Endothelial cell of umbilical vein (primary cell): ENCODE results near the gene PLEKHS1.

Source experiments
- CTCF ChIP-seq, 2 donors: IDR thresholded peaks; 1 replicate in 1 of 2; 2 replicates in 1 of 2; pipeline ENCODE4 v1.5.1; 2011; ENCODE audit warnings: low read length in 2 of 2, mild to moderate bottlenecking in 2 of 2, moderate library complexity in 2 of 2, control low read depth in 1 of 2, inconsistent platforms in 1 of 2, low read depth in 1 of 2; ENCODE audit not compliant: insufficient read depth in 1 of 2; ENCODE audit errors: extremely low read depth in 1 of 2
- EZH2 ChIP-seq: IDR thresholded peaks from 2 replicates; pipeline ENCODE4 v1.6.1; 2012; ENCODE audit warnings: borderline replicate concordance, low read depth, mild to moderate bottlenecking, moderate library complexity, low read length, inconsistent platforms; ENCODE audit not compliant: severe bottlenecking
- MYC ChIP-seq: IDR thresholded peaks from one replicate; pipeline ENCODE4 v1.6.1; 2011; ENCODE audit warnings: mild to moderate bottlenecking, low read depth, low read length
- POLR2A ChIP-seq: IDR thresholded peaks from 2 replicates; pipeline ENCODE4 v1.6.1; 2012; ENCODE audit warnings: low read depth, mild to moderate bottlenecking, control low read depth, low read length
- POLR2AphosphoS5 ChIP-seq: IDR thresholded peaks from 2 replicates; pipeline ENCODE4 v1.6.1; 2012; ENCODE audit warnings: low read depth, mild to moderate bottlenecking, control low read depth, low read length, moderate library complexity; ENCODE audit not compliant: insufficient read depth

GRCh38 chr10:113754125-113754524 lies 2.6 kb downstream of the PLEKHS1 start:
- TF ChIP-seq CTCF (IDR thresholded peaks at IDR 0.05; ENCODE audit: extremely low read depth in 1 of 2, insufficient read depth in 1 of 2, low read depth in 1 of 2, low read length in 2 of 2): no peak
- no peak for TF ChIP-seq POLR2AphosphoS5
- no peak for TF ChIP-seq MYC
- TF ChIP-seq POLR2A: no peak
- TF ChIP-seq EZH2: no peak
